Measurements from ENCODE around the gene ZYG11B. TPM values are rescaled to one million over a fixed set of nuclear protein-coding genes. Genes with fewer than 3 reads are reported as not detected.
"Not testable (repeated sequence)": the region's sequence is repeated elsewhere in the genome, so short reads cannot be mapped to it uniquely, and the experiment has no call there.

The ZYG11B gene
- total RNA-seq, 2 experiments from 2014 or later: 10.8 to 10.9 TPM

DNA sequence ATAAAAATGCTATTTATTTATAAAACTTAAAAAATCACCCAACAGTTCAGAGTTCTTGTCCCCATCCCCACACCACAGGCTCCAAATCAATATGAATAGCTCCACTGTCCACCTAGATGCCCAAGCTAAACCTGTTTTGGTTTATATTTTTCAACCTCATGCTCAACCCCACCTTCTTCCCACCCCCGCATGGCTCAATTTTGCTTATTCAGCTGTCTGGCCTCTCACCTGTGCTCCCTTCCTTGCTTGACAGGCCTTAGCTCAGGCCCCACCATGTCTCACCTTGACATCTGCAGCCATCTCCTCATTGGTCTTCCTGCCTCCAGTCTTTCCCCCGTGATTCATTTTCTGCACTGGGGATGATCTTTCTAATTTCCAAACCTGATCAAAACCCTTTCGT lies 45.9 kb upstream of the ZYG11B start:
- Mint-ChIP-seq H3K4me3 (no peak overlapping the region), H3K4me1 (ENCODE audit: low read depth) (peaks cover 4% of the 10 kb centered on the region), H3K27me3 (no peaks in the 10 kb centered on the region), H3K9me3 (no peaks in the 10 kb centered on the region), H3K36me3 (ENCODE audit: low read depth) (peaks cover 12% of the 10 kb centered on the region), H3K27ac (peak overlapping the region; percentile 3)
- TF ChIP-seq, protein P1, sequence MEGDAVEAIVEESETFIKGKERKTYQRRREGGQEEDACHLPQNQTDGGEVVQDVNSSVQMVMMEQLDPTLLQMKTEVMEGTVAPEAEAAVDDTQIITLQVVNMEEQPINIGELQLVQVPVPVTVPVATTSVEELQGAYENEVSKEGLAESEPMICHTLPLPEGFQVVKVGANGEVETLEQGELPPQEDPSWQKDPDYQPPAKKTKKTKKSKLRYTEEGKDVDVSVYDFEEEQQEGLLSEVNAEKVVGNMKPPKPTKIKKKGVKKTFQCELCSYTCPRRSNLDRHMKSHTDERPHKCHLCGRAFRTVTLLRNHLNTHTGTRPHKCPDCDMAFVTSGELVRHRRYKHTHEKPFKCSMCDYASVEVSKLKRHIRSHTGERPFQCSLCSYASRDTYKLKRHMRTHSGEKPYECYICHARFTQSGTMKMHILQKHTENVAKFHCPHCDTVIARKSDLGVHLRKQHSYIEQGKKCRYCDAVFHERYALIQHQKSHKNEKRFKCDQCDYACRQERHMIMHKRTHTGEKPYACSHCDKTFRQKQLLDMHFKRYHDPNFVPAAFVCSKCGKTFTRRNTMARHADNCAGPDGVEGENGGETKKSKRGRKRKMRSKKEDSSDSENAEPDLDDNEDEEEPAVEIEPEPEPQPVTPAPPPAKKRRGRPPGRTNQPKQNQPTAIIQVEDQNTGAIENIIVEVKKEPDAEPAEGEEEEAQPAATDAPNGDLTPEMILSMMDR (IDR thresholded peaks at IDR 0.05): no peak
- ChIA-PET CTCF (no interaction called here), POLR2A (no interaction called here)
- intact Hi-C loops (cut with micrococcal nuclease): loop anchor here (10.0 kb wide), 1 partner anchor 256 kb away; no protein-coding TSS in a partner anchor
- DNase-seq: no peak
- ATAC-seq: no peak

DNA sequence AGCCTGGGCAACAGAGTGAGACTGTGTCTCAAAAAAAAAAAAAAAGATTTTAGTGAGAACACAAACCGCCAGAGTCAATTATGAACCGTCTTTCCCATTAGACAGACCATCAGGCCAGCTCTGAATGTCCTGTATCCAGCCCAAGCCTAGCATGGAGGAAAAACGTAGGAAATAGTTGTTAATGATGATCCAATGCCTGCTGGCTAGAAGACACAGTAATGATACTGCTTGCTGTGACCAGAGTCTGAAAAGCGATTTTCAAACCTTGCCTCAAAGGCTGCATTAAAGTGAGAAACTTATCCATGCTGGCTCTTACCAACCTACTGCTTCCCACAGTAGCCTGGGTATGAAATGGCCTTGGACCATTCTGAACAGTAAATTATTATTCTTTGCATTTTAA lies 45.1 kb upstream of the ZYG11B start:
- ChIA-PET POLR2A (no interaction called here), CTCF (no interaction called here)
- TF ChIP-seq, protein P1 (IDR thresholded peaks at IDR 0.05): no peak
- ATAC-seq (no peak), DNase-seq (no peak)
- Mint-ChIP-seq H3K27ac (no peak overlapping the region), H3K9me3 (no peaks in the 10 kb centered on the region), H3K4me1 (ENCODE audit: low read depth) (peaks cover 7% of the 10 kb centered on the region), H3K27me3 (no peaks in the 10 kb centered on the region), H3K36me3 (ENCODE audit: low read depth) (peaks cover 15% of the 10 kb centered on the region), H3K4me3 (no peak overlapping the region)
- intact Hi-C loops (cut with micrococcal nuclease): loop anchor here (10.0 kb wide), 1 partner anchor 256 kb away; no protein-coding TSS in a partner anchor

DNA sequence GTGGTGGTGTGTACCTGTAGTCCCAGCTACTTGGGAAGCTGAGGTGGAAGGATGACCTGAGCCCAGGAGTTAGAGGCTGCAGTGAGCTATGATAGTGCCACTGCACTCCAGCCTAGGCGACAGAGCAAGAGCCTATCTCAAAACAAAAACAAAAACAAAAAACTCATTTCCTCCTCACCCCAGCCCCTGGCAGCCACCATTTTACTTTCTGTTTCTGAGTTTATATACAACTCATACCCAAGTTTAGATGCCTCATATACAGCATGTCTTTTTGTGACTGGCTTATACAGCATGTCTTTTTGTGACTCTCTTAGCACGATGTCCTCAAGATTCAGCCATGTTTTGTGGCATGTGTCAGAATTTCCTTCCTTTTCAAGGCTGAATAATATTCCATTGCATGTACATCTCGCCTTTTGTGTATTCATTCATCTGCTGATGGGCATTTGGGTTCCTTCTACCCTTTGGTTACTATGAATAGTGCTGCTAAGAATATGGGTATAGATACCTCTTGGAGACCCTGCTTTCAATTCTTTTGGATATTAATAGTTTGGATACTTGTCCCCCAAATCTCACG lies 42.8 kb upstream of the ZYG11B start:
- Mint-ChIP-seq H3K27me3 (no peaks in the 10 kb centered on the region), H3K4me3 (no peak overlapping the region), H3K4me1 (ENCODE audit: low read depth) (peaks cover 8% of the 10 kb centered on the region), H3K27ac (no peak overlapping the region), H3K36me3 (ENCODE audit: low read depth) (peaks cover 35% of the 10 kb centered on the region), H3K9me3 (no peaks in the 10 kb centered on the region)
- TF ChIP-seq, protein P1 (IDR thresholded peaks at IDR 0.05): no peak
- no peak for DNase-seq
- CTCF ChIA-PET: no interaction called here
- POLR2A ChIA-PET: interaction anchor here (0.9 kb wide), 1 partner anchor 50 kb away, joined by 3 read pairs; the partner anchor contains the start of gene SHISAL2A
- no peak for ATAC-seq
- intact Hi-C loops (cut with micrococcal nuclease): loop anchor here (10.0 kb wide), 1 partner anchor 259 kb away; no protein-coding TSS in a partner anchor

DNA sequence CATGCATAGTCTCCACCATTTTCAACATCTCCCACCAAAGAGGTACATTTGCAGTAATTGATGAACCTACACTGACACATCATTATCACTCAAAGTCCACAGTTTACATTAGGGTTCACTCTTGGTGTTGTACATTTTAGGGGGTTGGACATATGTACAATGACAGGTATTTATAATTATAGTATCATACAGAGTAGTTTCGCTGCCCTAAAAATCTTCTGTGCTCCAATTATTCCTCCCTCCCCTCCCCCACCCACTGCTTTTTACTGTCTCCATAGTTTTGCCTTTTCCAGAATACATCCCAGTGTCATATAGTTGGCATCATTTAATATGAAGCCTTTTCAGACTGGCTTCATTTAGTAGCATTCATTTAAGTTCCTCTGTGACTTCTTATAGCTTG lies 41.7 kb upstream of the ZYG11B start:
- Mint-ChIP-seq H3K4me3 (no peak overlapping the region), H3K36me3 (ENCODE audit: low read depth) (peaks cover 39% of the 10 kb centered on the region), H3K27me3 (no peaks in the 10 kb centered on the region), H3K27ac (no peak overlapping the region), H3K9me3 (no peaks in the 10 kb centered on the region), H3K4me1 (ENCODE audit: low read depth) (peaks cover 5% of the 10 kb centered on the region)
- ChIA-PET CTCF (interaction anchor here (0.8 to 0.9 kb wide), 2 partner anchors 61 to 81 kb away, joined by 3 read pairs; no protein-coding TSS in a partner anchor), POLR2A (interaction anchor here (0.5 kb wide), 1 partner anchor 282 kb away, joined by 5 read pairs; no protein-coding TSS in a partner anchor)
- DNase-seq: no peak
- TF ChIP-seq, protein P1 (IDR thresholded peaks at IDR 0.05): no peak
- ATAC-seq: no peak
- intact Hi-C loops (cut with micrococcal nuclease): loop anchor here (10.0 kb wide), 1 partner anchor 260 kb away; no protein-coding TSS in a partner anchor

DNA sequence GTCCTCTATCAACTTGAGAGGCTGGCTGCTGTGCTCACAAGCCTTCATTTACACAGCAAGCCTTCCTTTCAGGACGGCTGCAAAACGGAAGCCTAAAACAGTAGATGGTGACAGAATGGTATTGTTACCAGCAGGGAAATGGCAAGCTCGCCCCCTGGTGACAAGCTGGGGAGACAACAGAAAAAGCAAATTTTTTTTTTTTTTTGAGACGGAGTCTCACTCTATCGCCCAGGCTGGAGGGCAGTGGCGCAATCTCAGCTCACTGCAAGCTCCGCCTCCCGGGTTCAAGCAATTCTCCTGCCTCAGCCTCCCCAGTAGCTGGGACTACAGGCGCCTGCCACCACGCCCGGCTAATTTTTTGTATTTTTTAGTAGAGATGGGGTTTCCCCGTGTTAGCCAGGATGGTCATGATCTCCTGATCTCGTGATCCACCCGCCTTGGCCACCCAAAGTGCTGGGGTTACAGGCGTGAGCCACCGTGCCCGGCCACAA lies 39.9 kb upstream of the ZYG11B start:
- peaks cover 46% of the 10 kb centered on the region for H3K36me3 Mint-ChIP-seq (ENCODE audit: low read depth)
- peak; percentile 97 for ATAC-seq
- not testable (repeated sequence) for H3K9me3 Mint-ChIP-seq; H3K4me3 Mint-ChIP-seq; H3K27me3 Mint-ChIP-seq; H3K4me1 Mint-ChIP-seq (ENCODE audit: low read depth)
- POLR2A ChIA-PET: interaction anchor here (0.7 to 1.3 kb wide), 5 partner anchors 11 to 321 kb away, joined by 3 to 4 read pairs (median 3); partner anchors contain the start of genes ORC1 and PRPF38A
- intact Hi-C loops (cut with micrococcal nuclease): loop anchor here (10.0 kb wide), 1 partner anchor 262 kb away; no protein-coding TSS in a partner anchor
- TF ChIP-seq, protein P1 (IDR thresholded peaks at IDR 0.05): peak; percentile 71
- H3K27ac Mint-ChIP-seq: peak overlapping the region; percentile 69
- CTCF ChIA-PET: interaction anchor here (0.7 to 3.4 kb wide), 30 partner anchors 9 to 562 kb away, joined by 3 to 15 read pairs (median 4); partner anchors contain the start of genes ECHDC2, ORC1, PRPF38A and SHISAL2A
- peak; percentile 85 for DNase-seq
